AG04450 (cell line): ENCODE results near the gene NSFL1C. TPM values are rescaled to one million over a fixed set of nuclear protein-coding genes. Genes with fewer than 3 reads are reported as not detected.

Experiments
- CTCF ChIA-PET: fragments of 300-600, 350-600 bp; formaldehyde crosslinking; extraction: SDS; loops from one replicate; lab custom pipeline; 2022; ENCODE audit warnings: antibody characterized with exemption, inconsistent platforms; lab: Charles Lee
- POLR2A ChIA-PET: fragments of 350-600 bp; formaldehyde crosslinking; extraction: SDS; loops from one replicate; lab custom pipeline; 2021; ENCODE audit warnings: antibody characterized with exemption, inconsistent platforms; lab: Yijun Ruan, JAX
- DNase-seq: peaks from one replicate; pipeline ENCODE4 v3.0.0-alpha.2; 2011; ENCODE audit warnings: low read depth, low spot score
- H3K27ac ChIP-seq: one replicate; pipeline ENCODE4 v1.5.1; 2012; ENCODE audit warnings: low read depth, low read length, control low read depth
- H3K27me3 ChIP-seq: one replicate; pipeline ENCODE4 v1.6.0; 2012; ENCODE audit warnings: low read length; ENCODE audit not compliant: control insufficient read depth, insufficient read depth
- H3K4me3 ChIP-seq: 2 replicates; pipeline ENCODE4 v1.5.1; 2011; ENCODE audit warnings: mild to moderate bottlenecking, low read depth, low read length, control low read depth
- H3K9me3 ChIP-seq: 2 replicates; pipeline ENCODE4 v1.5.1; 2012; ENCODE audit warnings: low read length; ENCODE audit not compliant: control insufficient read depth, insufficient read depth
- CTCF ChIP-seq: IDR thresholded peaks from 2 replicates; pipeline ENCODE4 v1.5.1; 2011; ENCODE audit warnings: low read depth, low read length, control low read depth, inconsistent platforms
- polyA plus RNA-seq: library from polyadenylated mRNA; depleted of rRNA; stranded (reverse); fragments of >200 nt; gene quantifications from 2 replicates; pipeline ENCODE4 v1.2.3, GENCODE V29; 2011

Gene NSFL1C
- polyA plus RNA-seq, 1 experiment = 23.0 TPM

- Histone ChIP-seq H3K4me3 (no peak overlapping the region), H3K9me3 (peaks cover 10% of the 10 kb centered on the region), H3K27me3 (no peaks in the 10 kb centered on the region), H3K27ac (no peak overlapping the region)
- POLR2A ChIA-PET = no interaction called here
- no peak for TF ChIP-seq CTCF
- no peak for DNase-seq
- CTCF ChIA-PET = interaction anchor here (1.3 to 3.2 kb wide), 3 partner anchors 9 to 18 kb away, joined by 3 to 10 read pairs (median 8); no protein-coding TSS in a partner anchor
Observed at GRCh38 chr20:1456300-1456699, 10.3 kb downstream of the NSFL1C start.

GRCh38 chr20:1450926-1451491 is 15.6 kb downstream of the NSFL1C start:
- no peak for TF ChIP-seq CTCF
- no peak overlapping the region for H3K4me3 ChIP-seq
- DNase-seq = no peak
- ChIA-PET POLR2A (interaction anchor here (0.9 kb wide), 1 partner anchor 16 kb away, joined by 3 read pairs; the partner anchor contains the start of gene NSFL1C), CTCF (interaction anchor here (1.3 to 6.6 kb wide), 6 partner anchors 10 to 238 kb away, joined by 3 to 54 read pairs (median 10); partner anchors contain the start of gene NSFL1C)
- no peak overlapping the region for H3K27ac ChIP-seq
- peaks cover 14% of the 10 kb centered on the region for H3K9me3 ChIP-seq
- H3K27me3 ChIP-seq = no peaks in the 10 kb centered on the region

GRCh38 chr20:1449370-1449769 is 17.3 kb downstream of the NSFL1C start:
- CTCF ChIA-PET = interaction anchor here (3.6 to 6.6 kb wide), 3 partner anchors 11 to 54 kb away, joined by 15 to 54 read pairs (median 20); partner anchors contain the start of gene NSFL1C
- no peak for TF ChIP-seq CTCF
- Histone ChIP-seq H3K4me3 (no peak overlapping the region), H3K9me3 (peaks cover 14% of the 10 kb centered on the region), H3K27me3 (no peaks in the 10 kb centered on the region), H3K27ac (no peak overlapping the region)
- no peak for DNase-seq
- POLR2A ChIA-PET = no interaction called here

GRCh38 chr20:1448081-1448620 is 18.5 kb downstream of the NSFL1C start:
- POLR2A ChIA-PET = no interaction called here

More at GRCh38 chr20:1448081-1448620, 18.5 kb downstream of the NSFL1C start:
- H3K27me3 ChIP-seq = no peaks in the 10 kb centered on the region
- H3K27ac ChIP-seq = no peak overlapping the region
- H3K9me3 ChIP-seq = peaks cover 14% of the 10 kb centered on the region
- CTCF ChIA-PET = interaction anchor here (1.1 to 6.6 kb wide), 4 partner anchors 10 to 135 kb away, joined by 8 to 54 read pairs (median 18); partner anchors contain the start of gene NSFL1C
- no peak overlapping the region for H3K4me3 ChIP-seq
- no peak for TF ChIP-seq CTCF
- no peak for DNase-seq
